WI38 (cell line): ENCODE measurements around the gene FNDC1.

Source experiments
- H3K4me3 ChIP-seq: 2 replicates; pipeline ENCODE4 v1.5.1; 2011; ENCODE audit warnings: low read depth, mild to moderate bottlenecking, control low read depth, low read length
- CTCF ChIP-seq: IDR thresholded peaks from 2 replicates; pipeline ENCODE4 v1.5.1; 2012; ENCODE audit warnings: low read depth, mild to moderate bottlenecking, control low read depth, low read length

The FNDC1 gene

GRCh38 chr6:159156089-159156488 is 13.1 kb upstream of the FNDC1 start:
- no peak for TF ChIP-seq CTCF
- no peak overlapping the region for H3K4me3 ChIP-seq

DNA sequence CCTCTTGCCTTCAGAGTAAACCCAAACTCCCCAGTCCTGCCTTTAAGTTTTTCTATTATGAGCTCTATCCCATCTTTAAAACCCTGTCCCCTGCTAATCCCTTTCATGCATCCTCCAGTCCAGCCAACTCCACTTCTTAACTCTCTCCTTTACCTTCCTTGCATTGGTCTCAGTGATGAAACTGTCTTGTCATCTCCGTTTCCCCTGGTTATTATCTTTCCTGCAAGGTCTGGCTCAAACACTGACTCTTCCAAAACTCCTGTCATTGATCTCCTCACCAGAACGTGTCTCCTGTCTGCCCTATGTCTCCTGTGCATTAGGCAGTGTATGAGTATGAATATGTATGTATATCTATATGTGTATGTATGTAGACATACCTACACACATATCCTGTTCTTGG is 11.8 kb upstream of the FNDC1 start:
- no peak overlapping the region for H3K4me3 ChIP-seq
- TF ChIP-seq CTCF, result no peak

- no peak for TF ChIP-seq CTCF
- H3K4me3 ChIP-seq, result no peak overlapping the region
Measured at GRCh38 chr6:159161839-159162238, 7.4 kb upstream of the FNDC1 start.

DNA sequence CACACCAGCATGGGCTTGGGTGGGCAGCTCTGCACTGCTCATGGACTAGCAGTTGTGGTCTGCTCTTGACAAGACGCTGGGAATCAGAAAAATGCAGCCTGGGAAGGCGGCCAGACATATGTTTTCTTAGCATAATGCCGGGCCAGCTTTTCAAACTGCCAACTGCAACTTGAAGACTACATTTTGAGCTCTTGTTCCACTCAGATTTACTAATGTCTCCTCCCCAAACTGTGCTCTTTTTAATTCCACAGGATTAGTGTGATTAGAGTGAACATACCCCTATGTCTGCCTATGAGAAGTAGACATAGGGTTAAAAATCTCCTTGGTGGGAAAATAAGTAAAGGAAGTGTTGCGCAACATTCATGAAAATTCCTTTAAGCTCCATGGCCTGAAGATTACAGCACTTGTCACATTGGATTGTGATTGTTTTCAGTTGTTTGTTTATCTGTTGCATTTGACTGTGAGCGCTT is 5.3 kb upstream of the FNDC1 start:
- TF ChIP-seq CTCF, result no peak
- H3K4me3 ChIP-seq, result no peak overlapping the region

GRCh38 chr6:159168536-159169192 is 536 bp upstream of the FNDC1 start:
- H3K4me3 ChIP-seq, result peak overlapping the region; percentile 32; the same call in 1 of the 2 replicates
- TF ChIP-seq CTCF, result 0 out of 2 replicates have a peak, but pooled peaks have one; percentile 5

GRCh38 chr6:159169557-159170332 is 545 bp downstream of the FNDC1 start:
- H3K4me3 ChIP-seq, result peak overlapping the region; percentile 26; the same call in 1 of the 2 replicates
- TF ChIP-seq CTCF, result no peak

GRCh38 chr6:159170333-159170672 is 1.1 kb downstream of the FNDC1 start:
- TF ChIP-seq CTCF, result no peak
- 0 out of 2 replicates have a peak overlapping the region, but pooled peaks have one; percentile 26 for H3K4me3 ChIP-seq
